ENCODE measurements around the gene CAMTA1.

GRCh38 chr1:7233237-7233540, 447.9 kb downstream of the CAMTA1 start:
- TF ChIP-seq, protein P1, sequence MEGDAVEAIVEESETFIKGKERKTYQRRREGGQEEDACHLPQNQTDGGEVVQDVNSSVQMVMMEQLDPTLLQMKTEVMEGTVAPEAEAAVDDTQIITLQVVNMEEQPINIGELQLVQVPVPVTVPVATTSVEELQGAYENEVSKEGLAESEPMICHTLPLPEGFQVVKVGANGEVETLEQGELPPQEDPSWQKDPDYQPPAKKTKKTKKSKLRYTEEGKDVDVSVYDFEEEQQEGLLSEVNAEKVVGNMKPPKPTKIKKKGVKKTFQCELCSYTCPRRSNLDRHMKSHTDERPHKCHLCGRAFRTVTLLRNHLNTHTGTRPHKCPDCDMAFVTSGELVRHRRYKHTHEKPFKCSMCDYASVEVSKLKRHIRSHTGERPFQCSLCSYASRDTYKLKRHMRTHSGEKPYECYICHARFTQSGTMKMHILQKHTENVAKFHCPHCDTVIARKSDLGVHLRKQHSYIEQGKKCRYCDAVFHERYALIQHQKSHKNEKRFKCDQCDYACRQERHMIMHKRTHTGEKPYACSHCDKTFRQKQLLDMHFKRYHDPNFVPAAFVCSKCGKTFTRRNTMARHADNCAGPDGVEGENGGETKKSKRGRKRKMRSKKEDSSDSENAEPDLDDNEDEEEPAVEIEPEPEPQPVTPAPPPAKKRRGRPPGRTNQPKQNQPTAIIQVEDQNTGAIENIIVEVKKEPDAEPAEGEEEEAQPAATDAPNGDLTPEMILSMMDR (IDR thresholded peaks at IDR 0.05): no peak
- no peak for TF ChIP-seq POLR2A (IDR thresholded peaks at IDR 0.05)
